Measurements from ENCODE around the gene TMEM130.

DNA sequence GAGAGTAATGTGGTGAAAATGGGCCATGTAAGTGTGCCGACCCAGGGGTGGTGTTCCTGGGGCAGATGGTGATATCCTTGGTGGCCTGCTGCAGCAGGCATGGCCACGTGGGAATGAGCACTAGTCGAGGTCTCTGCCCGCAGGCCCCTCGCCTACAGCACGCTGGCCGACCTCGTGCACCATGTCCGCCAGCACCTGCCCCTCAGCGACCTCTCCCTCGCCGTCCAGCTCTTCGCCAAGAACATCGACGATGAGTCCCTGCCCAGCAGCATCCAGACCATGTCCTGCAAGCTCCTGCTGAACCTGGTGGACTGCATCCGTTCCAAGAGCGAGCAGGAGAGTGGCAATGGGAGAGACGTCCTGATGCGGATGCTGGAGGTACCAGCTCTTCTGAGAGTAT is 38.8 kb upstream of the TMEM130 start:
- TF ChIP-seq EZH2 (IDR thresholded peaks at IDR 0.05; ENCODE audit: borderline replicate concordance) (no peak), EZH2phosphoT487 (IDR thresholded peaks at IDR 0.05; ENCODE audit: low read depth, severe bottlenecking, unreplicated experiment) (no peak)
